K562 (cell line): ENCODE data around the gene SLC2A8. TPM values are rescaled to one million over a fixed set of nuclear protein-coding genes. Genes with fewer than 3 reads are reported as not detected.

Source experiments
- ATF2 ChIP-seq: sonication (generic); formaldehyde crosslinking; IDR thresholded peaks from 2 replicates; pipeline ENCODE4 v1.8.1; 2022; ENCODE audit warnings: missing genetic modification reagents
- HNRNPK ChIP-seq: fragments of 200-400 bp; formaldehyde crosslinking; IDR thresholded peaks from one replicate; pipeline ENCODE4 v1.6.1; 2018; ENCODE audit warnings: mild to moderate bottlenecking, low read depth, low read length; ENCODE audit not compliant: poor library complexity, severe bottlenecking
- MTA2 ChIP-seq: fragments of 450-650 bp; IDR thresholded peaks from 2 replicates; pipeline ENCODE4 v1.6.1; 2016; ENCODE audit warnings: low read depth
- MYNN ChIP-seq, 2 experiments: sonication (generic); formaldehyde crosslinking in 1 of 2; IDR thresholded peaks; 2 replicates each; pipeline versions ENCODE4 v1.5.0 to v1.6.1; 2016 to 2020; ENCODE audit warnings: antibody characterized with exemption in 1 of 2, missing genetic modification reagents in 1 of 2
- PHF8 ChIP-seq: fragments of 200-600 bp; sonication (generic); IDR thresholded peaks from 2 replicates; pipeline ENCODE4 v1.6.1; 2012; ENCODE audit warnings: mixed run types, mild to moderate bottlenecking, inconsistent platforms, low read length, moderate library complexity, borderline replicate concordance
- POU5F1 ChIP-seq: fragments of 150-350 bp; IDR thresholded peaks from 2 replicates; pipeline ENCODE4 v1.6.1; 2014; ENCODE audit warnings: borderline replicate concordance, low read length, low read depth, mild to moderate bottlenecking; ENCODE audit not compliant: partially characterized antibody
- RBM14 ChIP-seq: fragments of 200-400 bp; formaldehyde crosslinking; IDR thresholded peaks from 2 replicates; pipeline ENCODE4 v1.6.1; 2018; ENCODE audit warnings: low read depth, mild to moderate bottlenecking, low read length, moderate library complexity, borderline replicate concordance; ENCODE audit not compliant: insufficient read depth
- RCOR1 ChIP-seq, 2 experiments: IDR thresholded peaks; 2 replicates each; pipeline ENCODE4 v1.6.1; 2012; ENCODE audit warnings: low read depth in 2 of 2, low read length in 2 of 2, borderline replicate concordance in 1 of 2, improper control_type of control experiment in 1 of 2
- TAF1 ChIP-seq: IDR thresholded peaks from 2 replicates; pipeline ENCODE4 v1.6.1; 2011; ENCODE audit warnings: mild to moderate bottlenecking, low read length, moderate library complexity; ENCODE audit not compliant: insufficient read depth, control insufficient read depth, severe bottlenecking; ENCODE audit errors: extremely low read depth
- UBTF ChIP-seq, 2 experiments: IDR thresholded peaks; 2 replicates each; pipeline ENCODE4 v1.6.1; 2012; ENCODE audit warnings: improper control_type of control experiment in 2 of 2, low read depth in 2 of 2, low read length in 2 of 2, borderline replicate concordance in 1 of 2
- USF2 ChIP-seq: sonication (generic); formaldehyde crosslinking; IDR thresholded peaks from 2 replicates; pipeline ENCODE4 v1.5.0; 2020; ENCODE audit warnings: missing genetic modification reagents
- ZNF143 ChIP-seq: sonication (generic); formaldehyde crosslinking; IDR thresholded peaks from 2 replicates; pipeline ENCODE4 v1.9.0; 2022; ENCODE audit warnings: mild to moderate bottlenecking, missing genetic modification reagents
- ZNF518B ChIP-seq: fragments of 250-450 bp; sonication (Bioruptor Pico); IDR thresholded peaks from 2 replicates; pipeline ENCODE4 v1.5.0; 2021; ENCODE audit warnings: mild to moderate bottlenecking, moderate library complexity
- ZNF589 ChIP-seq: fragments of 200-800 bp; sonication (Bioruptor generic); IDR thresholded peaks from 2 replicates; pipeline ENCODE4 v1.6.1; 2016; ENCODE audit warnings: low read depth, missing genetic modification characterization, missing compliant biosample characterization
- ZNF740 ChIP-seq, 3 experiments: fragments of 200-800 bp in 1 of 3; sonication (Bioruptor generic) in 1 of 3; sonication (generic) in 1 of 3; formaldehyde crosslinking in 1 of 3; IDR thresholded peaks; 2 replicates each; pipeline versions ENCODE4 v1.6.1 to v1.8.0; 2016 to 2022; ENCODE audit warnings: mild to moderate bottlenecking in 2 of 3, missing compliant biosample characterization in 2 of 3, missing genetic modification characterization in 2 of 3, missing genetic modification reagents in 1 of 3
- polyA plus RNA-seq, 8 experiments: library from polyadenylated mRNA; depleted of rRNA in 4 of 8; stranded (reverse) in 5 of 8; unstranded in 3 of 8; fragments of >200 nt; fragmentation: Nextera tagmentation in 2 of 8; fragmentation: Illumina TruSeq in 1 of 8; extraction: Ambion mirVana in 2 of 8; extraction: Trizol in 1 of 8; gene quantifications; 2 replicates each; pipeline versions ENCODE4 v1.2.1 to v1.2.3, GENCODE V29; 2011 to 2014; ENCODE audit warnings: inconsistent platforms in 1 of 8, missing spikeins in 1 of 8
- total RNA-seq, 7 experiments: library from RNA; depleted of rRNA in 6 of 7; stranded (reverse); fragments of >200 nt in 6 of 7; fragmentation: Illumina TruSeq in 2 of 7; extraction: Trizol in 2 of 7; gene quantifications; 2 replicates each; pipeline versions ENCODE4 v1.2.1 to v1.2.3, GENCODE V29; 2011 to 2021; ENCODE audit warnings: low replicate concordance in 1 of 7

Gene SLC2A8
- total and polyA plus RNA-seq, 9 of the 15 experiments (the other 6 are each of a cell fraction or from before 2014, with no cell fraction given): 0.13 to 12.9 (median 5.2) TPM

- peak; percentile 59 for TF ChIP-seq MYNN (IDR thresholded peaks at IDR 0.05)
- no peak for TF ChIP-seq MYNN (CRISPR knock-in tag; IDR thresholded peaks at IDR 0.05)
- TF ChIP-seq ZNF589: no peak
- TF ChIP-seq RBM14: no peak
- no peak for TF ChIP-seq RCOR1 (IDR thresholded peaks at IDR 0.05; ENCODE audit: borderline replicate concordance in 1 of 2, low read depth in 2 of 2, low read length in 2 of 2)
- no peak for TF ChIP-seq MTA2
- TF ChIP-seq TAF1: peak; percentile 39
- TF ChIP-seq HNRNPK: no peak
- no peak for TF ChIP-seq ZNF518B
- TF ChIP-seq ZNF740 (CRISPR knock-in tag; IDR thresholded peaks at IDR 0.05): no peak
- TF ChIP-seq ZNF740 (tag; IDR thresholded peaks at IDR 0.05): no peak
- TF ChIP-seq USF2 (CRISPR knock-in tag): no peak
- TF ChIP-seq POU5F1: no peak
- no peak for TF ChIP-seq PHF8
- TF ChIP-seq ATF2 (CRISPR knock-in tag): no peak
- no peak for TF ChIP-seq ZNF143
- TF ChIP-seq UBTF (IDR thresholded peaks at IDR 0.05; ENCODE audit: borderline replicate concordance in 1 of 2, low read depth in 2 of 2, low read length in 2 of 2): no peak
Measured at GRCh38 chr9:127445851-127446712, 49.1 kb downstream of the SLC2A8 start (continued).
